Measurements from ENCODE around the gene PXDC1.

DNA sequence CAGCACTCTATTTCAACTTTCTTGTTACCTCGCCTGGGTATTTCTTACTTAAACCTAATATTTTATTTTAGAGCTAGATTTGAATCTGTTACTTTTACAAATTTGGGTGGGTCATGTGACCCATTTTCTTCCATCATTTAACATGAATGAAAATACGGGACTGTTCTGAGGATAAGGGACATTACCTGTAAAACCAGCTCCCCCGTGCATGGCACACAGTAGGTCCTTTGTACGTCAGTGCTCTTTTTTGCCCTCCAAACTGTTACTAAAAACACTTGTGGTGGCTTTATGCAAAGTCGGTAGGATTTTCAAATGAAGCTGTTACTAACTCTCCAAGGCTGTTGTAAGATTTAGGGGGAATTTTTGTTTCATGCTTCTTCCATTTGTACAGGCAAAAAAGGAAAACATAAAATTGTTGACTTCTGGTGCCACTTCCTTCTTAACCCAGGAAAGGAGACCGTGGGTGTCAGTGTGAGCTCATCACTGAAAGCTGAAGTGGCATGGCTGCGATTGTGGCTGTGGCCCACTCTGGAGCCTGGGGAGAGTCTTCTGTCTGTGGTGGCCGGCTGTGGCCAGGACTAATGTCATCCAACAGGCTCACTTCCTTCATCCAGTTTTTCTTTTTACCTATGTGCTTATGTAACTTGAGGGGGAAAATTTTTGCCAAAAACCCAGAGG is 40.2 kb upstream of the PXDC1 start:
- TF ChIP-seq POLR2A (IDR thresholded peaks at IDR 0.05): no peak
- TF ChIP-seq, protein P1, sequence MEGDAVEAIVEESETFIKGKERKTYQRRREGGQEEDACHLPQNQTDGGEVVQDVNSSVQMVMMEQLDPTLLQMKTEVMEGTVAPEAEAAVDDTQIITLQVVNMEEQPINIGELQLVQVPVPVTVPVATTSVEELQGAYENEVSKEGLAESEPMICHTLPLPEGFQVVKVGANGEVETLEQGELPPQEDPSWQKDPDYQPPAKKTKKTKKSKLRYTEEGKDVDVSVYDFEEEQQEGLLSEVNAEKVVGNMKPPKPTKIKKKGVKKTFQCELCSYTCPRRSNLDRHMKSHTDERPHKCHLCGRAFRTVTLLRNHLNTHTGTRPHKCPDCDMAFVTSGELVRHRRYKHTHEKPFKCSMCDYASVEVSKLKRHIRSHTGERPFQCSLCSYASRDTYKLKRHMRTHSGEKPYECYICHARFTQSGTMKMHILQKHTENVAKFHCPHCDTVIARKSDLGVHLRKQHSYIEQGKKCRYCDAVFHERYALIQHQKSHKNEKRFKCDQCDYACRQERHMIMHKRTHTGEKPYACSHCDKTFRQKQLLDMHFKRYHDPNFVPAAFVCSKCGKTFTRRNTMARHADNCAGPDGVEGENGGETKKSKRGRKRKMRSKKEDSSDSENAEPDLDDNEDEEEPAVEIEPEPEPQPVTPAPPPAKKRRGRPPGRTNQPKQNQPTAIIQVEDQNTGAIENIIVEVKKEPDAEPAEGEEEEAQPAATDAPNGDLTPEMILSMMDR (IDR thresholded peaks at IDR 0.05): no peak
